Ovary (tissue), 9 donors: ENCODE results near the gene ENPP5. TPM values are rescaled to one million over a fixed set of nuclear protein-coding genes. Genes with fewer than 3 reads are reported as not detected.

Experiments
- DNase-seq, 5 donors: peaks; one replicate each; pipeline ENCODE4 v3.0.0-alpha.2; 2019 to 2020
- H3K27ac ChIP-seq, 2 donors: fragments of 200-600 bp; one replicate each; pipeline versions ENCODE4 v1.5.1 to v1.8.0; 2019 to 2022
- H3K27me3 ChIP-seq: fragments of 200-600 bp; one replicate; pipeline ENCODE4 v1.8.0; 2022
- H3K36me3 ChIP-seq: fragments of 200-600 bp; sonication (generic); one replicate; pipeline ENCODE4 v1.5.1; 2019
- H3K4me1 ChIP-seq: one replicate; pipeline ENCODE4 v1.8.1; 2013; ENCODE audit warnings: mild to moderate bottlenecking, moderate library complexity; ENCODE audit not compliant: insufficient read depth
- H3K4me3 ChIP-seq: fragments of 200-600 bp; sonication (generic); one replicate; pipeline ENCODE4 v1.5.1; 2017
- H3K9me3 ChIP-seq, 2 donors: fragments of 200-600 bp in 1 of 2; sonication (generic) in 1 of 2; one replicate each; pipeline versions ENCODE4 v1.5.1 to v1.8.1; 2013 to 2019; ENCODE audit warnings: mild to moderate bottlenecking in 1 of 2, moderate library complexity in 1 of 2
- CTCF ChIP-seq, 3 donors: fragments of 450-650 bp in 2 of 3; fragments of 200-600 bp in 1 of 3; IDR thresholded peaks; one replicate each; pipeline versions ENCODE4 v1.5.1 to v1.8.0; 2016 to 2022; ENCODE audit warnings: antibody characterized with exemption in 3 of 3, mild to moderate bottlenecking in 1 of 3
- EP300 ChIP-seq: sonication (generic); formaldehyde crosslinking; IDR thresholded peaks from one replicate; pipeline ENCODE4 v1.6.1; 2017; ENCODE audit warnings: antibody characterized with exemption
- POLR2A ChIP-seq: fragments of 450-650 bp; IDR thresholded peaks from one replicate; pipeline ENCODE4 v1.6.1; 2017; ENCODE audit warnings: antibody characterized with exemption, mild to moderate bottlenecking, moderate library complexity
- WGBS, 3 donors: extraction: QIAGEN DNeasy Blood & Tissue Kit in 1 of 3; methylation state at CpG; one replicate each; pipeline versions ENCODE4 v1.1.5 to v1.1.7; 2013 to 2017; 5-methylcytosine and 5-hydroxymethylcytosine counted together
- intact Hi-C, 4 donors: fragments of 100-400 bp; cut with DNase I; formaldehyde crosslinking; loops; one replicate each; pipeline versions ENCODE4 v1.11.0 to v1.15.1; 2022 to 2023
- polyA plus RNA-seq, 2 donors: library from polyadenylated mRNA; stranded (reverse); fragments of 200-250 nt in 1 of 2; fragments of 350-450 nt in 1 of 2; fragmentation: Illumina TruSeq in 1 of 2; extraction: RNeasy Lipid Tissue Mini Kit (QIAGEN cat#74804) in 1 of 2; gene quantifications; one replicate each; pipeline ENCODE4 v1.2.3, GENCODE V29; 2013 to 2014
- total RNA-seq, 7 donors: library from RNA; depleted of rRNA in 2 of 7; stranded (reverse); fragments of >200 nt in 2 of 7; fragmentation: NEBNext Ultra II Directional in 3 of 7; extraction: Animal tissue kit (Norgen Biotek cat#: 25700) in 3 of 7; gene quantifications; one replicate each; pipeline versions ENCODE4 v1.1.0 to v1.2.4, GENCODE V29; 2016 to 2023
- donor health status: DM: no; HTN: no; CAD: no; lungs with moderate emphysema.
- donor health status: DM: no; HTN: no; CAD: no.
- donor health status: Bipolar disorder and iron deficiency.
- donor health status: DM: yes; HTN: yes; CAD: no.
- donor health status: DM: no; HTN: no; CAD: no.
- donor health status: DM: yes; HTN: yes; CAD: no.

ENPP5 gene
- total and polyA plus RNA-seq, 9 donors: 4.5 to 12.2 (median 8.2) TPM

- Histone ChIP-seq H3K27me3 (no peaks in the 10 kb centered on the region), H3K4me1 (peaks cover 9% of the 10 kb centered on the region), H3K27ac (no peak overlapping the region), H3K4me3 (no peak overlapping the region), H3K36me3 (no peaks in the 10 kb centered on the region), H3K9me3 (no peaks in the 10 kb centered on the region)
- intact Hi-C loops: no loop called here
- DNase-seq: no peak
- TF ChIP-seq EP300 (no peak), CTCF (IDR thresholded peaks at IDR 0.05) (no peak), POLR2A (no peak)
- 94 to 97% (median 96%) methylated on average over 4 of the region's 4 CpGs for WGBS, 3 donors
These were observed 18.9 kb upstream of the ENPP5 start for GRCh38 chr6:46189726-46190125.

GRCh38 chr6:46186583-46186982 is 15.8 kb upstream of the ENPP5 start:
- WGBS, 3 donors: 11 to 50% (median 22%) methylated on average over 1 of the region's 1 CpG
- no peak overlapping the region for H3K4me3 ChIP-seq
- H3K4me1 ChIP-seq: peaks cover 9% of the 10 kb centered on the region
- peak overlapping the region in 1 of 2 donors; percentile 36 for H3K27ac ChIP-seq
- H3K27me3 ChIP-seq: no peaks in the 10 kb centered on the region
- intact Hi-C loops: no loop called here
- H3K9me3 ChIP-seq: no peaks in the 10 kb centered on the region
- DNase-seq: no peak
- TF ChIP-seq EP300: no peak
- no peak for TF ChIP-seq CTCF (IDR thresholded peaks at IDR 0.05)
- TF ChIP-seq POLR2A: no peak
- H3K36me3 ChIP-seq: no peaks in the 10 kb centered on the region

GRCh38 chr6:46184114-46184513 is 13.3 kb upstream of the ENPP5 start:
- Histone ChIP-seq H3K4me3 (no peak overlapping the region), H3K27ac (no peak overlapping the region), H3K9me3 (no peaks in the 10 kb centered on the region), H3K36me3 (no peaks in the 10 kb centered on the region), H3K27me3 (no peaks in the 10 kb centered on the region), H3K4me1 (peaks cover 9% of the 10 kb centered on the region)
- intact Hi-C loops: no loop called here
- 21 to 40% (median 31%) methylated on average over 4 of the region's 4 CpGs for WGBS, 3 donors
- DNase-seq: no peak
- TF ChIP-seq CTCF (IDR thresholded peaks at IDR 0.05) (no peak), POLR2A (no peak), EP300 (no peak)

- Histone ChIP-seq H3K9me3 (no peaks in the 10 kb centered on the region), H3K4me1 (no peaks in the 10 kb centered on the region), H3K36me3 (no peaks in the 10 kb centered on the region), H3K27me3 (no peaks in the 10 kb centered on the region), H3K27ac (no peak overlapping the region), H3K4me3 (no peak overlapping the region)
- no peak for TF ChIP-seq POLR2A
- no peak for TF ChIP-seq CTCF (IDR thresholded peaks at IDR 0.05)
- no peak for TF ChIP-seq EP300
- intact Hi-C loops: no loop called here
- DNase-seq: no peak
- WGBS, 3 donors: 68 to 75% (median 71%) methylated on average over 3 of the region's 3 CpGs
These were observed 5.2 kb upstream of the ENPP5 start for GRCh38 chr6:46175976-46176375.

GRCh38 chr6:46175446-46175845 is 4.7 kb upstream of the ENPP5 start:
- H3K36me3 ChIP-seq: no peaks in the 10 kb centered on the region
- H3K27me3 ChIP-seq: no peaks in the 10 kb centered on the region
- intact Hi-C loops: no loop called here
- H3K4me1 ChIP-seq: no peaks in the 10 kb centered on the region
- no peak for TF ChIP-seq POLR2A
- TF ChIP-seq CTCF (IDR thresholded peaks at IDR 0.05): no peak
- TF ChIP-seq EP300: no peak
- H3K9me3 ChIP-seq: no peaks in the 10 kb centered on the region
- DNase-seq: no peak
- no peak overlapping the region for H3K4me3 ChIP-seq
- no peak overlapping the region for H3K27ac ChIP-seq
- WGBS, 3 donors: 92 to 97% (median 95%) methylated on average over 4 of the region's 4 CpGs
